ENCODE results near the gene HTD2.

Gene HTD2

DNA sequence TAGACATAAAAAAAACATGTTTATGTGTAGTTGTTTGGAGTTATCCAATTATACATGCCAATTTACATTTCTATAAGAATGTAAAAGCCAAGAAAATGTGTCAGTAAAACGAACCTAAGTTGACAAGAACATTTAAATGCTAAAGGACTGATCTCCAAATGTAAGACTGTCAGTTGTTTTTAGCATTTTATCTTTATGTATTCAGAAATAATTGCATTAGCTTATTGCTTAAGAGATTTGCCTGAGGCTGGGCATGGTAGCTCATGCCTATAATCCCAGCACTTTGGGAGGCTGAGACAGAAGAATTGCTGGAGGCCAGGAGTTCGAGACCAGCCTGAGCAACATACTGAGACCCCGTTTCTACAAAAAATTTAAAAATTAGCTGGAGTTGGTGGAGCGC lies 53.3 kb downstream of the HTD2 start:
- FAIRE-seq: no peak

DNA sequence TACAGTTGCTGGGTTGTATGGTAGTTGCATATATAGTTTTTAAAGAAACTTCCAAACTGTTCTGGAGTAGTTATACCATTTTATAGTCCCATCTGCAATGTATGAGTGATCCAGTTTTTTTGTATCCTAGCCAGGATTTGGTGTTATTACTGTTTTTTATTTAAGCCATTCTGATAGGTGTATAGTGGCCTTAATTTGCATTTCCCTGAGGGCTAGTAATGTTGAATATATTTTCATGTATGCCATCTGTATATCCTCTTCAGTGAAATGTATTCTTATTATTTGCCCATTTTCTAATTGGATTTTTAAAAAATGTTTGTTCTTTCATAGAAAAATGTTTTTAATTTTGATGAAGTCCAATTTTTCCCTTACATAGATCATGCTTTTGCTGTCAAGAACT lies 55.5 kb downstream of the HTD2 start:
- FAIRE-seq: no peak

DNA sequence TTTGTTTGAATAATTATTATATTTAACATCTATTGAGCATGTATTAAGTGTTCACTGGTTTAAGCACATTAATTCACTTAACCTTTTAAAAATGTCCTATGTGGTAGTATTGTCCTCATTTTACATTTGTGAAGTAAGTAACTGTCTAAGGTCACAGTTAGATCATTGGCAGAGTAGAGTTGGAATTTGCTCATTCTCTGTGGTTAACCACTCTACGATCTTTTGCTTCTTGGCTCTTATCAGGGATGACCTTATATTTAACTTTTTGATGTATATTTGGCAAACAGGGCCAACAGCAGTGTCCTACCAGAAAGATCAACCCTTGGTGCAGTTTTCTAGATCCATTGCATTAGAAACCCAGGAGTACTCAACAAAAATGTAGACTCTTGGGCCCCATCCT lies 60.4 kb downstream of the HTD2 start:
- no peak for FAIRE-seq

DNA sequence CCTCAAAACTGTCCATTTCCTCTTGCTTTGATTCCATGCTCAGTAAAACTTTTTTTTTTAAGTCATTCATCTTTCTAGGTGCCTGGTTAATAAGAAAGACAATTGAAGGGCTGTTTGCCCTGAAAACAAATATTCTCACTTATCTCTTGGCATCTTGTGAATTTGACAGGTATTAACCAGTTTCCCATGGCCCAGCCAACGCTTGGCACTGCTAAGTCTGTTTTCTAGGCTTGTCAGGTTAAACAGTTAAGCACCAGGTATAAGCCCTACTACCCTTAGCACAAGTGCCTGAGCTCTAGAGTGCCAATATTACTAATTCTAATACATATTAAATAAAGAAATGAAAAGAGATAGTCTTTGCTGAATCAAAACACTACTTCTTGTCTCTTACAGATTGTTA lies 62.7 kb downstream of the HTD2 start:
- no peak for FAIRE-seq

Measured in G401.6 (cell line).